Measurements from ENCODE around the gene ZNF236. TPM values are rescaled to one million over a fixed set of nuclear protein-coding genes. Genes with fewer than 3 reads are reported as not detected.

Gene ZNF236
- total RNA-seq, 1 donor from 2014 or later, result 32.5 TPM

GRCh38 chr18:76985156-76985950 lies 163.0 kb downstream of the ZNF236 start:
- Mint-ChIP-seq H3K9me3 (ENCODE audit: low read depth) (no peaks in the 10 kb centered on the region), H3K4me3 (ENCODE audit: low read depth) (no peak overlapping the region), H3K27me3 (no peaks in the 10 kb centered on the region), H3K27ac (no peak overlapping the region), H3K4me1 (ENCODE audit: low read depth) (peaks cover 6% of the 10 kb centered on the region), H3K36me3 (ENCODE audit: insufficient read depth) (no peaks in the 10 kb centered on the region)
- DNase-seq (ENCODE audit: low spot score, unreplicated experiment), result no peak
- TF ChIP-seq CTCF (IDR thresholded peaks at IDR 0.05; ENCODE audit: unreplicated experiment), result no peak

GRCh38 chr18:76985951-76986236 lies 163.5 kb downstream of the ZNF236 start:
- Mint-ChIP-seq H3K36me3 (ENCODE audit: insufficient read depth) (no peaks in the 10 kb centered on the region), H3K4me1 (ENCODE audit: low read depth) (peaks cover 9% of the 10 kb centered on the region), H3K4me3 (ENCODE audit: low read depth) (no peak overlapping the region), H3K27ac (no peak overlapping the region), H3K27me3 (no peaks in the 10 kb centered on the region), H3K9me3 (ENCODE audit: low read depth) (no peaks in the 10 kb centered on the region)
- DNase-seq (ENCODE audit: low spot score, unreplicated experiment), result no peak
- no peak for TF ChIP-seq CTCF (IDR thresholded peaks at IDR 0.05; ENCODE audit: unreplicated experiment)

GRCh38 chr18:76986406-76986805 lies 164.0 kb downstream of the ZNF236 start:
- no peak for TF ChIP-seq CTCF (IDR thresholded peaks at IDR 0.05; ENCODE audit: unreplicated experiment)
- Mint-ChIP-seq H3K4me3 (ENCODE audit: low read depth) (no peak overlapping the region), H3K27me3 (no peaks in the 10 kb centered on the region), H3K4me1 (ENCODE audit: low read depth) (peaks cover 9% of the 10 kb centered on the region), H3K36me3 (ENCODE audit: insufficient read depth) (no peaks in the 10 kb centered on the region), H3K9me3 (ENCODE audit: low read depth) (no peaks in the 10 kb centered on the region), H3K27ac (no peak overlapping the region)
- no peak for DNase-seq (ENCODE audit: low spot score, unreplicated experiment)

GRCh38 chr18:76988031-76988826 lies 165.9 kb downstream of the ZNF236 start:
- Mint-ChIP-seq H3K4me3 (ENCODE audit: low read depth) (no peak overlapping the region), H3K27me3 (peaks cover 4% of the 10 kb centered on the region), H3K9me3 (ENCODE audit: low read depth) (no peaks in the 10 kb centered on the region), H3K27ac (no peak overlapping the region), H3K36me3 (ENCODE audit: insufficient read depth) (no peaks in the 10 kb centered on the region), H3K4me1 (ENCODE audit: low read depth) (peaks cover 5% of the 10 kb centered on the region)
- no peak for TF ChIP-seq CTCF (IDR thresholded peaks at IDR 0.05; ENCODE audit: unreplicated experiment)
- no peak for DNase-seq (ENCODE audit: low spot score, unreplicated experiment)

- no peaks in the 10 kb centered on the region for H3K36me3 Mint-ChIP-seq (ENCODE audit: insufficient read depth)
- no peaks in the 10 kb centered on the region for H3K9me3 Mint-ChIP-seq (ENCODE audit: low read depth)
- peaks cover 3% of the 10 kb centered on the region for H3K4me1 Mint-ChIP-seq (ENCODE audit: low read depth)
- peaks cover 4% of the 10 kb centered on the region for H3K27me3 Mint-ChIP-seq
- TF ChIP-seq CTCF (IDR thresholded peaks at IDR 0.05; ENCODE audit: unreplicated experiment), result no peak
- no peak for DNase-seq (ENCODE audit: low spot score, unreplicated experiment)
- no peak overlapping the region for H3K27ac Mint-ChIP-seq
- H3K4me3 Mint-ChIP-seq (ENCODE audit: low read depth), result no peak overlapping the region
Measured at GRCh38 chr18:76988827-76989646, 166.7 kb downstream of the ZNF236 start.

Data from progenitor cell of endocrine pancreas (in vitro differentiated cells).